ENCODE measurements around the gene DFFA. TPM values are rescaled to one million over a fixed set of nuclear protein-coding genes. Genes with fewer than 3 reads are reported as not detected.

Gene DFFA
- total and polyA plus RNA-seq, 9 of the 15 experiments (the other 6 are each of a cell fraction or from before 2014, with no cell fraction given), result 39.6 to 74.8 (median 59.2) TPM

GRCh38 chr1:10432910-10433700 lies 39.2 kb downstream of the DFFA start:
- H3K36me3 ChIP-seq (ENCODE audit: control insufficient read depth, insufficient read depth, low read length), result no peaks in the 10 kb centered on the region
- no peak overlapping the region for H3K4me2 ChIP-seq (ENCODE audit: insufficient read depth, low read length)
- no peak overlapping the region for H3K27ac ChIP-seq (ENCODE audit: extremely low read depth, low read depth, low read length)
- DNase-seq (ENCODE audit: extremely low read depth in 1 of 4, low spot score in 3 of 4) (no peak), FAIRE-seq (no peak), ATAC-seq (no peak)
- CTCF ChIA-PET (ENCODE audit: low intra/inter-chr PET ratio), result interaction anchor here (5.7 kb wide), 1 partner anchor 61 kb away, joined by 95 read pairs; no protein-coding TSS in a partner anchor
- no peaks in the 10 kb centered on the region for H3K27me3 ChIP-seq (ENCODE audit: control insufficient read depth in 2 of 2, insufficient read depth in 2 of 2, low read length in 2 of 2)
- no peak for TF ChIP-seq SP2 (IDR thresholded peaks at IDR 0.05; ENCODE audit: extremely low read depth, low read depth, low read length, poor library complexity, severe bottlenecking)
- TF ChIP-seq MEIS2 (IDR thresholded peaks at IDR 0.05; ENCODE audit: partially characterized antibody), result peak; percentile 51
- H3K79me2 ChIP-seq (ENCODE audit: control insufficient read depth, insufficient read depth, low read length), result peaks cover 12% of the 10 kb centered on the region; the same call in 2 of the 3 replicates
- WGBS (ENCODE audit: insufficient coverage, low coverage, missing lambda C conversion rate), result 60% methylated on average over 14 of the region's 14 CpGs
- in situ Hi-C loops (cut with MboI), result loop anchor here (5.0 kb wide), 1 partner anchor 59 kb away; no protein-coding TSS in a partner anchor
- no peaks in the 10 kb centered on the region for H3K9me3 ChIP-seq (replicated peaks; ENCODE audit: control insufficient read depth, insufficient read depth, low read depth, low read length)
- peaks cover 9 to 21% of the 10 kb centered on the region in 2 experiments; a peak in 4 of 5 replicates for H3K4me1 ChIP-seq (replicated peaks in 1 of 2; ENCODE audit: control insufficient read depth in 2 of 2, insufficient read depth in 2 of 2, low read length in 2 of 2)
- intact Hi-C loops (cut with micrococcal nuclease), result no loop called here
- no peak overlapping the region for H3K4me3 ChIP-seq
- H3K9me1 ChIP-seq (ENCODE audit: control insufficient read depth, insufficient read depth, low read length), result peaks cover 3% of the 10 kb centered on the region
- H2AFZ ChIP-seq (ENCODE audit: low read depth, low read length), result no peak overlapping the region
- H3K9ac ChIP-seq (ENCODE audit: insufficient read depth in 1 of 2, low read depth in 2 of 2, low read length in 2 of 2), result no peak overlapping the region; a peak in 1 of 4 replicates
- BruUV-seq (replicated peaks), result no TSS peak
- POLR2A ChIA-PET, result interaction anchor here (0.6 to 1.9 kb wide), 4 partner anchors 9 to 354 kb away, joined by 3 to 9 read pairs (median 4); partner anchors contain the start of gene CORT
- H4K20me1 ChIP-seq (replicated peaks; ENCODE audit: control insufficient read depth, insufficient read depth, low read length), result no peaks in the 10 kb centered on the region

All from K562 (cell line).